Measurements from ENCODE around the gene PRDM2.

Gene PRDM2

DNA sequence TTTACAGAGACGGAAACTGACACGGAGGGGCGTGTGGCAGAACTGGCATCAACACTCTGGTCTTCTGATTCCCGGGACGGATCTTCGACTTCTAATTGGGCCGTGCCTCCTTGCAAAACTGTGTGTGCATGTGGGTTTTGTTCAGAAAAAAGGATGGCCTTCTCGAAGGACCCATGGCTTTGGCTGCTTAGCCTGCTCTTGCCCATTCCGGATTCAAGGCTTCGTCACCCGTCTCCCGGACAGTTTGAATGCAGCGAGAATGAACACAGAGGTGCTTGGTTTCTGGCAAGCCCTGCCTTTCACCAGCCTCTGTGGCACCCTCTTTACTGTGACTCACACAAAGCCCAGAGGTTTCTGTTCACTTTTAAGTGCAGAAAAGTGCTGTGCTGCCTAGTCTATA is 120.1 kb downstream of the PRDM2 start:
- no peak for DNase-seq

- no peak for DNase-seq
Observed at GRCh38 chr1:13820456-13820855, 120.5 kb downstream of the PRDM2 start.

GRCh38 chr1:13823126-13823880 is 123.3 kb downstream of the PRDM2 start:
- DNase-seq: no peak

DNA sequence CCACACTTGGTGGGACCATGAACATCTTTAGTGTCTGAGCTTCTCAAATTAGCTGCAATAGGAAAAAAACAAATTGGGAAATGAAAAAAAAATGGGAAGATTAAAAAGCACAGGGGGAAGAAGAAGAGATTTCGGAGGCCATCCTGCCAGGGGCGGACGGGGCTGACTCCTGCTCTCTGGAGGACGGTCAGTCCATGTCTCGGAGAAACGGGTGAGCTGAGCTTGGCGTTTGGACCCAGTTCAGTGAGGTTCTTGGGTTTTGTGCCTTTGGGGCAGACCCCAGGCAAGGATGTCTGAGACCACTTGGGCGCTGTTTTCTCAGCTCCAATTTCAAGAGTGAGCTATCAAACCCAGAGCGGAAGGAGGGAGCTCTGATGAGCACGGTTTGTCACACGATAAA is 123.9 kb downstream of the PRDM2 start:
- DNase-seq: no peak

DNA sequence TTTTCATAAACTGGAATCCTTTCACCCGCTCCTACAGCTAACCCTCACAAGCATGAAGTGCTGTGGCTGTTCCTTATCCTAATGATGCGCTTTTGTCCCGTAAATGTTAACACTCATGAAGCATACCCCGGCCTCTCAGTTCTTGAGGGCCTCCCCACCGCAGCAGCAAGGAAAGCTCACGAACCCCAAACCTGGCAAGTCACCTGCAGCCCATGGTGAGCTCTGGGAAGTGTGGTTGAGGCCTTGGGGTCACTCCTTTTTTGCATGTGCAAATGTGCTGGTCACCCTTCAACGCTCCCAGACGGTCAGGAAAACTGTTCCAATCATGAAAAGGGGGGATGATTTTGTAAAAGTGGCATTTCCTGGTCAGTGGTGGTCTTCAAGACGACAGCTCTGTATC is 124.6 kb downstream of the PRDM2 start:
- no peak for DNase-seq

DNA sequence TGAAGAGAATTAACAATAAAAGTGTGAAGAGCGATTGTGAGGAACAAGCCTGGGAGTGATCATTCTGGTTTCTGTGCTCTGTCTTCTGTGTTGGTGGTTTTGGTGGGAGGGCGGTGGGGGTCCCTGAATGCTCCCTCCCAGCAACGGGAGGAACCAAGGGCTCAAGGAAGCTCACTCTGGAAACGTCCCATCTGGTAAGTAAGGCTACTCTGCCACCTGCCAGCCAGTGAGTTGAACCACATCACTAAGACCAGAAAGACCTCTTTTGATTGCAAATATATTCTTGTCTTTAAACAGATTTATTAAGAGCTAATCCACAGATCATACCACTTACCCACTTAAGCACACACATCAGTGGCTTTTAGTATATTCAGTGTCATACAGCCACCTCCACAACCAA is 125.0 kb downstream of the PRDM2 start:
- DNase-seq: no peak

- DNase-seq: no peak
Observed at GRCh38 chr1:13826009-13826408, 126.0 kb downstream of the PRDM2 start.

DNA sequence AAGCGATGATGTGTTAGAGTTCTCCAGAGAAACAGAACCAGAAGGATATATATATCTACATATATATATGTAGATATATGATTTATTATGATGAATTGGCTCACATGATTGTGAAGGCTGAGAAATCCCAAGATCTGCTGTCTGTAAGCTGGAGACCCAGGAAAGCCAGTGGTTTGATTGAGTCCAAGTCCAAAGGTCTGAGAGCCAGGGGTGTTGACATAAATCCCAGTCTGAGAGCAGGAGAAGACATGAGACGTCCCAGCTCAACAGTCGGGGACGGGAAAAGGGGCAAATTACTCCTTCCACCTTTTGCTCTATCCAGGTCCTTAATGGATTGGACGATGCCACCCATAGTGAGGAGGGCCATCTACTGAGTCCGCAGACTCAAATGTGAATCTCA is 126.6 kb downstream of the PRDM2 start:
- no peak for DNase-seq

DNA sequence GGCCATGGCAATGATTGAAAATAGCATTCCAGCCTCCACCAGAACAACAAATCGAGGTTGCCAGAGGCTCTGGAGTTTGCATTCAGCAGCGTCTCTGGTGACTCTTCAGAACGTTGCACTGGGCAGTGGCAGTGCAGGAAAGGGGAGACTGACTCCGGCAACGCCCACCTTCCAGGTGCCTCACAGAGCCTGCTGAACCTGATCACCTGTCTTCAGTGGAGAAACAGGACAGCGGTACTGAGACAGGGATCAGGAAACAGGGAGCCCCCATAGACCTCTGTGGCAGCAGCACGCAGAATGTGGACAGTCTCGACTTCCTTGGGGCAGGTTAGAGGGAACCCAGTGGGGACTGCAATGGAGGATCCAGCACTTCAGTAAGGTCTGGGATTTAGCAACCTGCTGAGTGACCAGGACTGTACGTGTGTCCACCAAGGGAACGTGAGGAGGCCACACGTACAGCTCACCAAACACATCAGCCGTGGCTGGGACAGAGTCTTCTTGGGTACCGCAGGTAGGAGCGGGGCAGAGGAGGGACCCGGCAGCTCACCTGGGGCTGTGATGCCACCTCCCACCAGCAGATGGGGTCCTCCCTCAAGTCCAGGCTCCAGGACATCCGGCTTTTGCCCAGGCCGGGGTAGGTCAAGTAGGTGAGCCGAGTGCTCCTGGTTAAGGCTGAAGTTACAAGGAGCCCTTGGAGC is 128.6 kb downstream of the PRDM2 start:
- peak; percentile 44 for DNase-seq

- no peak for DNase-seq
Observed at GRCh38 chr1:13829152-13829769, 129.3 kb downstream of the PRDM2 start.

GRCh38 chr1:13830170-13830569 is 130.2 kb downstream of the PRDM2 start:
- DNase-seq: no peak

DNA sequence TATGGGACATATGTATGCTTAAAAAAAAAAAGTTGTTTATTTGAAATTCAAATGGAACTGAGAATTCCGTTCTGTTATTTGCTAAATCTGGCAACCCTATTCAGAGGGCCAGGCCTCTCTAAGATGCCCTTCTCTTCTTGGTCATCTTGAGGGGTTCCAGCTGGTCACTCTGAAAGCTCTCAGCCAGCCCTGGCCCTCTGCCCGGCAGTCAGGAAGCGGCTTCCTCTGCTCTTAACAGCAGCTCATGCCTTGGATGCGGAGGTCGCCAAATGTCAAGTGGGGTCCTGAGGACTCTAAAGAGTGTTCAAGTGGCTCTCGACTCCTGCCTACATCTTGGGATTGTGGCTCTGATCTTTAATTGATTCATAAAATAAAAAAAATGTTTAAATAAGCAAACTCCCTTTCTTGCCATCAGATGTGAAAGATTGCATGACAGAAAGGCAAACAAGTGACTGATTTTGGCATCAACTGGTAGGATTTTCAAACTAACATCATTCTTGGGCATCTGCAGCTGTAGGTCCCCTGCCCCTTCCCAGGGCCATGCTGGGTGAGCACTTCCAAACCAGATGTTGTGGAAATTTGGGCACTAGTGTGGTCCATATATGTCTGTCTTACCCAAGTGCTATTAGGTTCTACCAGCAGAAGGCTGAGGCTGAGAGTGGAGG is 130.8 kb downstream of the PRDM2 start:
- DNase-seq: no peak

- no peak for DNase-seq
Observed at GRCh38 chr1:13832100-13832499, 132.1 kb downstream of the PRDM2 start.

GRCh38 chr1:13832536-13832935 is 132.5 kb downstream of the PRDM2 start:
- DNase-seq: no peak

- no peak for DNase-seq
Observed at GRCh38 chr1:13836136-13836535, 136.1 kb downstream of the PRDM2 start.

GRCh38 chr1:13836631-13837030 is 136.6 kb downstream of the PRDM2 start:
- DNase-seq: no peak

DNA sequence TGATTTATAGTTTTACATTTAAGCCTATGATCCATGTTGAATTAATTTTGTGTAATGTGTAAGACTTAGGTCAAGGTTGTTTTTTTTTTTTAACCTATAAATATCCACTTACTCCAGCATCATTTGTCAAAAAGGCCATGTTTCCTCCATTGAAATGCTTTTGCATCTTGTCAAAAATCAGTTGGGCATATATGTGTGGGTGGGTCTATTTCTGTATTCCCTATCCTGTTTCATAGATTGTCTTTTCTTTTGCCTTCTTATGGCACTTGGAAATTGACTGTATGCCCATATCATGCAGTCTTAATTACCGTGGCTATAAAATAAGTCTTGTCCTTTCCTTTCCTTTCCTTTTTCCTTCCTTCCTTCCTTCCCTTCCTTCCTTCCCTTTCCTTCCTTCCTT is 138.2 kb downstream of the PRDM2 start:
- DNase-seq: no peak

GRCh38 chr1:13842497-13842896 is 142.5 kb downstream of the PRDM2 start:
- no peak for DNase-seq

GRCh38 chr1:13851726-13852125 is 151.7 kb downstream of the PRDM2 start:
- no peak for DNase-seq

DNA sequence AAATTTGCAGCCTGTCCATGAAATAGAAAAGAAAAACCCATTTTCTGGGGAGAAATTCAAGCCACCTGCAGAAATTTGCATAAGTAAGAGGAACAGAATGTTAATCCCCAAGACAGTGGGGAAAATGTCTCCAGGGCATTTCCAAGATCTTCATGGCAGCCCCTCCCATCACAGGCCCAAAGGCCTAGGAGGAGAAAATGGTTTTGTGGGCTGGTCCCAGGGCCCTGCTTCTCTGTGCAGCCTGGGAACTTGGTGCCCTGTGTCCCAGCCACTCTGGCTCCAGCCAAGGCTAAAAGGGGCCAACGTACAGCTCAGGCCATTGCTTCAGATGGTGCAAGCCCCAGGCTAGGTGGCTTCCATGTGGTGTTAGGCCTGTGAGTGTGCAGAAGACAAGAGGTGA is 155.6 kb downstream of the PRDM2 start:
- no peak for DNase-seq

DNA sequence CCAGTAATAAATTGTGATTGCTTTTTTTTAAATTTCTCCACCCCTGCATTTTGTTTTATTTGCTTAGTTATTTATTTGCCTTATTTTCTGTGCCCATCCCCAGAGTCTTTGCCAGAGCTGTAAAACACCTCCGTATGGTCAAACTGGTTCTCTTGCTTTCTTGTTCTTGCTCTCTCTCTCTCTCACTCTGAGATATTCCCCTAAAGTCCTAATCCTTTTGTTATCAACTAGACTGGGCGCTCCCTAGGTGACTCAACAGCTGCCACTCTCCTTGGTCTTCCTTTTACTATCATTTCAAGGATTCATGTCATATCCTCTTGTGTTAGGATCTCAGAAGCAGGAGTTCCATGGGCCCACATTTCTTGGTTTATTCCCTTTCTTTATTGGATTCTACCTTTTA is 160.0 kb downstream of the PRDM2 start:
- no peak for DNase-seq

DNA sequence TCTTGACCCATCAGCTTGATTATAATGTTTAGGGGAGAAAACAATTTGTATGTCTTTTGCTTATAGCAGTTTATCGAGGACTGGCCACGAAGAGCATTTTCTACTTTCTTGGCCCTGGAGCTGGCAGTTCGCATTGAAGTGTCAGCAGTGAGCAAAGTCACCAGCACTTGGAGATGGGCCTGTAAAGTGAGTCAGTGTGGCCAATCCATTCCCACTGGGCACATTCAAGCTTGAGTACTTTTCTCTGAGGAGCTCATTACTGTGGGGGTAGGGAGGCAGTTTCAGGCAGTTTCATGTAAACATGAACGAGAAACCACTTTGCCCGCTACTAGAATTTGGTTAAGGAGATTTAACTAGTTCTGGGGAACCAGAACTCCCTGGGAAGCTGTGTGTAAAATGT is 164.8 kb downstream of the PRDM2 start:
- no peak for DNase-seq

GRCh38 chr1:13865851-13866250 is 165.9 kb downstream of the PRDM2 start:
- no peak for DNase-seq

DNA sequence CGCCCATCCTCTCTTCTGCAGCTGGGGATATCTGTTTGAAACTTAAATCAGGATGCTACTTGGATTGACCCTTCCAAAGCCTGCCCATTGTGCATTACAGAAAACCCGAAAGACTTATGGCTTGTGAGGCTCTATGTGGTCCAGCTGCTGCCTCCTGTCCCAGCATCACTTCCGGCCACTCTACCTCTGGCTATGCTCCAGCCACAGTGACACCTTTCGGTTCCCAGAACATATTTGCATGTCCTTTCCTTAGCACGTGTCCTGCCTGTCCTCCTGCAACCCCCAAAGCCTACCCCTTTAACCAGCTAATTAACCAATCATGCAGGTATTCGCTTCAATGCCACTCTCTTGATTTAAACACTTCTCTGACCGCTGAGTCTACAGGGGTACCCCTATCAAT is 167.6 kb downstream of the PRDM2 start:
- DNase-seq: no peak

Measured in eye (tissue), 1 donor.